Aorta (tissue), 5 donors: ENCODE results near the gene CDK5RAP2. TPM values are rescaled to one million over a fixed set of nuclear protein-coding genes. Genes with fewer than 3 reads are reported as not detected.

ENCODE experiments used
- ATAC-seq: fragments of 200-7000 bp; cut with Tn5 transposase; one replicate; pipeline ENCODE4 v1.9.1; 2022; ENCODE audit warnings: moderate library complexity; ENCODE audit not compliant: low FRiP score
- DNase-seq, 2 donors: peaks; one replicate each; pipeline ENCODE4 v3.0.0-alpha.2; 2020
- H3K27ac ChIP-seq, 2 donors: one replicate each; pipeline ENCODE4 v1.5.1; 2013; ENCODE audit warnings: low read length in 2 of 2, mild to moderate bottlenecking in 2 of 2, moderate library complexity in 2 of 2, control low read depth in 1 of 2, inconsistent platforms in 1 of 2, low read depth in 1 of 2
- H3K27me3 ChIP-seq, 2 donors: one replicate each; pipeline ENCODE4 v1.6.1; 2013; ENCODE audit warnings: control low read depth in 1 of 2, low read length in 1 of 2, mild to moderate bottlenecking in 1 of 2, moderate library complexity in 1 of 2; ENCODE audit not compliant: insufficient read depth in 2 of 2, control insufficient read depth in 1 of 2
- H3K36me3 ChIP-seq, 2 donors: one replicate each; pipeline ENCODE4 v1.6.1; 2013; ENCODE audit warnings: control low read depth in 1 of 2, low read length in 1 of 2, mild to moderate bottlenecking in 1 of 2; ENCODE audit not compliant: insufficient read depth in 2 of 2, control insufficient read depth in 1 of 2
- H3K4me1 ChIP-seq, 2 donors: one replicate each; pipeline ENCODE4 v1.6.1; 2013; ENCODE audit warnings: low read length in 2 of 2, control low read depth in 1 of 2, mild to moderate bottlenecking in 1 of 2, moderate library complexity in 1 of 2; ENCODE audit not compliant: insufficient read depth in 2 of 2, control insufficient read depth in 1 of 2
- H3K4me3 ChIP-seq, 2 donors: one replicate each; pipeline ENCODE4 v1.5.1; 2013; ENCODE audit warnings: low read length in 2 of 2, control low read depth in 1 of 2, mild to moderate bottlenecking in 1 of 2
- H3K9me3 ChIP-seq: one replicate; pipeline ENCODE4 v1.6.1; 2013; ENCODE audit warnings: mild to moderate bottlenecking, low read length; ENCODE audit not compliant: control insufficient read depth
- WGBS, 2 donors: extraction: QIAGEN DNeasy Blood & Tissue Kit; methylation state at CpG; one replicate each; pipeline ENCODE4 v1.1.7; 2013; 5-methylcytosine and 5-hydroxymethylcytosine counted together
- intact Hi-C, 2 donors: fragments of 100-400 bp; cut with DNase I; formaldehyde crosslinking; loops; one replicate each; pipeline versions ENCODE4 v1.14.2 to v1.15.0; 2022
- polyA plus RNA-seq, 2 donors: library from polyadenylated mRNA; stranded (reverse); fragments of 200-250 nt; gene quantifications; one replicate each; pipeline ENCODE4 v1.2.3, GENCODE V29; 2013
- total RNA-seq, 2 donors: library from RNA; stranded (reverse); fragmentation: NEBNext Ultra II Directional; extraction: Animal tissue kit (Norgen Biotek cat#: 25700); gene quantifications; one replicate each; pipeline ENCODE4 v1.2.1, GENCODE V29; 2021
- donor health status: healthy with polysubstance abuse.
- donor health status: Bipolar disorder and iron deficiency.
- donor health status: DM: no; HTN: no; CAD: no.
- donor health status: DM: no; HTN: no; CAD: no.
- donor health status: DM: yes; HTN: yes; CAD: no.

Gene CDK5RAP2
- total and polyA plus RNA-seq, 4 donors: 37.1 to 106 (median 66.3) TPM

DNA sequence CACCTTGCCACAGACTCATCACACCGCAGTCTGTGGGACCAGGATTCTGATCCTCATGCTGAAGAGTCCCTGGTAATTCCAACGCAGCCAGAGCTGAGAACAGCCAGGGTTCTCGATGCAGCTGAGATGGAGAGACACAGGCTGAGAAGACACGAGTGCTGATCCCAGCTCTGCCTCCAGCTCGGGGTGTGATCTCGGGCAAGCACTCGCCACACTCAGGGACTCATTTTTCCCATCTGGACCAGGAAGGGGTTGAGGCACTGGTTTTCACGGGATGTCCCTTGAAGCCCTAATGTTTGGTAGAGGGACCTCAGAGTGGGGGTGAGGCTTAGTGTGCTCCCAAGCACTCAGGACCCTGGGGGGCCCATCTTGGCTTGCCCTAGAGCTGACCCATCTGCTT is 200.4 kb downstream of the CDK5RAP2 start:
- H3K36me3 ChIP-seq: no peaks in the 10 kb centered on the region
- no peaks in the 10 kb centered on the region for H3K4me1 ChIP-seq
- 98 to 100% methylated on average over 8 of the region's 8 CpGs for WGBS, 2 donors
- DNase-seq (no peak), ATAC-seq (no peak)
- no peak overlapping the region for H3K4me3 ChIP-seq
- H3K27me3 ChIP-seq: no peaks in the 10 kb centered on the region
- intact Hi-C loops: no loop called here
- H3K27ac ChIP-seq: no peak overlapping the region
- H3K9me3 ChIP-seq: peaks cover 2% of the 10 kb centered on the region

DNA sequence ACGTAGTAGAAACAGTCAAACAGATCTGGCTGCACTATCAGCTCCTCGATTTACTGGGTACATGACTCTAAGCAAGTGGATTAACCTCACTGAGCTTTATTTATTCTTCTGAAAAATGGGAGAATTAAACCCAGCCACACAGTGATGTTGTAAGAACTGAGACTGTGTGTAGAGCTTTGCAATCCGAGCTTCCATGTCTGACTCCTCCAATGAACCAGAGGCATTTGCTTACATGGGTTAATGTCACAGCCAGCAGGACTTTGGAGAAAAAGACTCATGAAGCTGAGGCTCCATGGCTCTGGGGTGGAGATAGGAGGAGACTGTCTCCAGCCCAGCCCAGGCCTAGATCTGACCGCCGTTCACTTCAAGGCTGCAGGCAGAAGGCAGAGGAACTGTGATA is 201.3 kb downstream of the CDK5RAP2 start:
- DNase-seq: no peak

DNA sequence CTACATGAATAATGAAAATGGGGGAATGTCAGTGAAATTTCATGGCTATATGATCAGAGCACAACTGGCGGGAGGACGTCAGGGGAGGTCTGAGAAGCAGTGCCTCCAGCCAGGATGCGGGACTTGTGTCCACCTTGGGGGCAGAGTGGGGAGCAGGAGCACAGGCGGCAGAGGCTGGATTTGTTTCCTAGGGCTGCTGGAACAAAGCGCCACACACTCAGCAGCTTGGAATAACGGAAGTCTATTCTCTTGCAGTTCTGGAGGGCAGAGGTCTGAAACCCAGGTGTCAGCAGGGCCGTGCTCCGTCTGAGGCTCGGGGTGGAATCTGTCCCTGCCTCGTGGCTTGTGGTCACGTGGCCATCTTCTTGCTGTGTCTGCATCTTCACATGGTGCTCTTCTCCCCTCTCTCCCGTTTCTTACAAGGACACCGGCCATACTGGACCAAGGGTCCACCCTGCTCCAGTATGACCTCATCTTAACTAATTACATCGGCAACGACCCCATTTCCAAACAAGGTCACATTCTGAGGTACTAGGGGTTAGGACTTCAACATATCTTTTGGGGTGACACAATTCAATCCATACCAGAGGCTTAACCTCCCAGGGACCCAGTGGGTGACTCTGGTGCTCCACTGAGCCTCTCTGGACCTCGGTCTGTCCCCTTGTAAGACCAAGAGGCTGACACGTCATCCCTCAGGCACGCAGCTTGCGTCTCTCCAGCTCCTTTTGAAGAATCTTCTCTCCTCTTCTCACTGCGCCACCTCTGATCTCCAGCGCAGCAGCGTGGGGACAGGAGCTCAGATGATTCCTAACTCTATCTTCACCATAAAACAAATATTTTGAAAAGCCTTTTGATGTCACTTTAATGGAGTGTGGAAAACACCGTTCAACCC is 202.5 kb downstream of the CDK5RAP2 start:
- DNase-seq (no peak), ATAC-seq (no peak)
- no peak overlapping the region for H3K27ac ChIP-seq
- H3K4me3 ChIP-seq: no peak overlapping the region
- intact Hi-C loops: no loop called here
- H3K9me3 ChIP-seq: peaks cover 2% of the 10 kb centered on the region
- H3K36me3 ChIP-seq: no peaks in the 10 kb centered on the region
- 95% methylated on average over 23 of the region's 23 CpGs for WGBS, 2 donors
- H3K27me3 ChIP-seq: no peaks in the 10 kb centered on the region
- no peaks in the 10 kb centered on the region for H3K4me1 ChIP-seq

More for the DNA sequence above, 201.3 kb downstream of the CDK5RAP2 start:
- Histone ChIP-seq H3K4me1 (no peaks in the 10 kb centered on the region), H3K4me3 (no peak overlapping the region), H3K27ac (no peak overlapping the region), H3K9me3 (peaks cover 2% of the 10 kb centered on the region), H3K36me3 (no peaks in the 10 kb centered on the region), H3K27me3 (no peaks in the 10 kb centered on the region)
- no peak for ATAC-seq
- WGBS, 2 donors: 94 to 95% methylated on average over 5 of the region's 5 CpGs
- intact Hi-C loops: no loop called here

DNA sequence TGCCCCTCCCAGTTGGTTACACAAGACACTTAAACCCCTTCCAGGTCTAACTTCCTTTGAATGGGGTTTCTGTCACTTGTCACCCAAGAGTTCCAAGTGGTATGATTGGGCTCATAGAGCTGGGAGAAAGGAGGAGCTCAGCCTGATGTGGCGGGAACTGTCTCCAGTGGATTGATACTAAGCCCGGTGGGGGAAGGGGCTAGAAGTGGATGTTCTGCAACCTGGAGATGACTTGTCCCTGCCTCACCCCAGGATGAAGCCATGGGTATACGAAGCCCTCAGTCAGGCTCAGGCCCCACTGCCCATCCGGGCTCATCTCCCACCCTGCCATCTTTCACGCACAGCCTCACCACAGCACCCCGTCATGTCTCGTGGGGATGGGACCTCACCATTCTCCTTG is 203.9 kb downstream of the CDK5RAP2 start:
- Histone ChIP-seq H3K4me3 (no peak overlapping the region), H3K9me3 (peaks cover 2% of the 10 kb centered on the region), H3K27ac (no peak overlapping the region), H3K4me1 (no peaks in the 10 kb centered on the region), H3K27me3 (no peaks in the 10 kb centered on the region), H3K36me3 (no peaks in the 10 kb centered on the region)
- intact Hi-C loops: no loop called here
- WGBS, 2 donors: 92 to 93% methylated on average over 7 of the region's 7 CpGs
- ATAC-seq (no peak), DNase-seq (no peak)

DNA sequence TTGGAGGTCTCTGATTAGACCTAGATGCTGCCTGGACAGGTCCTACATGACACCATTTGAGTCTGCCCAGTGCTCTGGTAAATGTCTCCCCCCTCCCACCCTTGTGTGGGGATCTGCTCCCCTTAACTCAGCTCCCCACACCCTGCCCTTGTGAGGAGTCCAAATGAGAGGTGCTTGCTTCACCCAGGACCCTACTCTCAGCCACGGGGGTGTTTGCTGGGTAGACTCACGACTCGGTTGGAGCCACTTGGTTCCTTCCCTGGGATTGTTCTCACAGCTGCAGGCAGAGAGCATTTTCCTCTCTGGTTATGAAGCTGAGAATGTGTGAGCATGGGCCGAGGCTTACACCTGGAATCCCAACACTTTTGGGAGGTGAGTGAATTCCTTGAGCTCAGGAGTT is 204.7 kb downstream of the CDK5RAP2 start:
- Histone ChIP-seq H3K4me3 (no peak overlapping the region), H3K27ac (no peak overlapping the region), H3K36me3 (no peaks in the 10 kb centered on the region), H3K9me3 (peaks cover 2% of the 10 kb centered on the region), H3K4me1 (no peaks in the 10 kb centered on the region), H3K27me3 (no peaks in the 10 kb centered on the region)
- intact Hi-C loops: no loop called here
- WGBS, 2 donors: 95 to 97% methylated on average over 4 of the region's 4 CpGs
- DNase-seq (no peak), ATAC-seq (no peak)

DNA sequence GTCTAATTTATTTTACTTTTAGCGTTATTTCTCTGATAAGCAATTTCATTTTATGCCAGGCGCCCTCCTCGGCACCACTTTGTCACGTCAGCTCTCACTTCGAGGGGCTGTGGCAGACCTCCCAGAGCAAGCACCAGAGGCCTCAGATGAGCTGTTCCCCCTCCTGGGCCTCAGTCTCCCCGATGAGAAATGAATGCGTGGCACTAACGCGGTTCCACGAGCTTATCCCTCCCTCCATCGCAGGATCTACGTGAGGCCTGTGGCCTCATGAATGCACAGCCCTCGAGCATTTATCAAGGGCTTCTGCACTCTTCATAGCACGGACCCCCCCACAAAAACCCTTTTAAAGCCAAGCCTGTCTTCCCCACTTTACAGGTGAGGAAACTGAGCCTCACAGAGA is 205.2 kb downstream of the CDK5RAP2 start:
- Histone ChIP-seq H3K27me3 (no peaks in the 10 kb centered on the region), H3K27ac (no peak overlapping the region), H3K4me3 (no peak overlapping the region), H3K4me1 (no peaks in the 10 kb centered on the region), H3K36me3 (no peaks in the 10 kb centered on the region), H3K9me3 (peaks cover under 1% of the 10 kb centered on the region)
- intact Hi-C loops: no loop called here
- DNase-seq (no peak), ATAC-seq (no peak)
- 93 to 95% methylated on average over 14 of the region's 14 CpGs for whole genome bisulfite sequencing, 2 donors

DNA sequence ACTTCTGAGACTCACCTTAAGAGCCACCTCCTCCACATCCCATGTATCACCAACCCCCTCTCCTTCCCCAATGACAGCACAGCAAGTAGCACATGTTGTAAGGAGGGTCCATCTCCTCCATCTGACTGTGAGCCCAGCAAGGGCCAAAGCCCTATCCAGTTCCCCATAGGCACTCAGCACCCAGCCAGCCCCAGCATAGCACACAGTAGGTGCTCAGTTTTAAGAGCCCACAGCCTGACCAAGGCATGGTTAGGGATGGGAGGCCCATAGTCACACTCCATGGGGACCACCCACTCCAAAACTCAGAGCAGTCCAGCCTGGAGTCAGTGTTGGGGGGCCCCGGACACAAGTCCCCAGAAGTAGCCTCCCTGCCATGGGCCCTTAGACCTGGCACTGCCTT is 205.7 kb downstream of the CDK5RAP2 start:
- Histone ChIP-seq H3K36me3 (no peaks in the 10 kb centered on the region), H3K9me3 (no peaks in the 10 kb centered on the region), H3K4me3 (no peak overlapping the region), H3K27ac (no peak overlapping the region), H3K4me1 (no peaks in the 10 kb centered on the region), H3K27me3 (no peaks in the 10 kb centered on the region)
- intact Hi-C loops: no loop called here
- ATAC-seq (no peak), DNase-seq (no peak)
- WGBS, 2 donors: 86% methylated on average over 1 of the region's 1 CpG

DNA sequence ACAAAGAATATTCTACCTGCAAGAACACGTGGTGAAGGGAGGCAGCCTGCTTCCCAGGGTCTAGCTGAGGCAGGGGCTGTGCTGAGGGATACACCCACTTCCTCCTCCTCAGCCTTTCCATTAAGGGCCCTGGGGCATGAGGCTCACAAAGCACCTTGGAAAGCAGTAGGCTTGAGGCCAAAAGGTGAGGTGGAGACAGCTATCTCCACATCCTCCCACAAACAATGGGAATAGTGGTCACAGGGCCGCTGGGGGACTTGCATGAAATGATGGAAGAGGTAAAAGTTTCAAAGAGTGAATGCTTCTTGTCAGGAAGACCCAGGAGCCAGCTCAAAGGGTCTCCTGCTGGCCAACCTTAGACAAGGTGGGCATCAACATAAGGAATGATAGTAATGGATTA is 207.9 kb downstream of the CDK5RAP2 start:
- 87 to 90% methylated on average over 2 of the region's 2 CpGs for WGBS, 2 donors
- Histone ChIP-seq H3K9me3 (no peaks in the 10 kb centered on the region), H3K27me3 (no peaks in the 10 kb centered on the region), H3K4me3 (no peak overlapping the region), H3K36me3 (no peaks in the 10 kb centered on the region), H3K4me1 (no peaks in the 10 kb centered on the region), H3K27ac (no peak overlapping the region)
- intact Hi-C loops: no loop called here
- DNase-seq (no peak), ATAC-seq (no peak)

DNA sequence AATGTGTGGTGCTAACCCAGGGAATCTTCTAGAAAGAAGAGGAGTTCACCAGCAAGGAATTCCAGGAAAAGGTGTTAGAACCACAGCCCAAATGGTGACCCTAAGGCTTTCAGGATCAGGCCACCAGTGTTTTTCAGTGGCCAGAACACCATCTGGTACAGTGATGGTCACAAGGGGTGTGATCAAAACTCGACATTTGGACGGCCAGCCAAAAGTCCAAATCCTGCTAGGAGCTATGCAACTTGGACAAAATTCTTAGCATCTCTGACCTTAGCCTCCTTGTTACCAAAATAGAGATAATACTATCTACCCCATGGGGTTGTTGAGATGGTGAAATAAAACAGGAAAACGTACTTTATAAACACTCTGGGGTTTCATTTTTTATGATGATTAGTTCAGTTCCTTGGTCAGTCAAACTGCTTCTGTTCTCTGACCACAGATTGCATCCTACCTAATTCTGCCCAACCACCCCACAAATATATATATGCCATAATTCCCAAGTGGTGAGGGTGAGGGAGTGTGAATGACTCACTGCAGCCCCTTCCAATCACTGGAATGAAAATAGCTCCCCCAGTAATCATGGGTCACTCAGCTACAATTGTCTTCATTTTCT is 210.3 kb downstream of the CDK5RAP2 start:
- DNase-seq (no peak), ATAC-seq (no peak)
- Histone ChIP-seq H3K27me3 (no peaks in the 10 kb centered on the region), H3K9me3 (no peaks in the 10 kb centered on the region), H3K27ac (no peak overlapping the region), H3K4me3 (no peak overlapping the region), H3K36me3 (no peaks in the 10 kb centered on the region), H3K4me1 (no peaks in the 10 kb centered on the region)
- intact Hi-C loops: no loop called here
- 57 to 72% methylated on average over 3 of the region's 3 CpGs for WGBS, 2 donors
